MM.1S (cell line): ENCODE data around the gene RMDN3.

Experiments
- DNase-seq: peaks from one replicate; pipeline ENCODE4 v3.0.0-alpha.2; 2015
- H2AFZ ChIP-seq: fragments of 300-600 bp; sonication (generic); 2 replicates; pipeline ENCODE4 v1.6.0; 2016; ENCODE audit warnings: antibody characterized with exemption, low read length
- H3F3A ChIP-seq: fragments of 300-600 bp; sonication (generic); 2 replicates; pipeline ENCODE4 v1.6.1; 2016; ENCODE audit warnings: mild to moderate bottlenecking, antibody characterized with exemption, low read length, moderate library complexity, mixed read lengths; ENCODE audit not compliant: insufficient read depth
- H3K27ac ChIP-seq: fragments of 300-600 bp; sonication (generic); 2 replicates; pipeline ENCODE4 v1.5.1; 2016; ENCODE audit warnings: mild to moderate bottlenecking, low read length
- H3K27me3 ChIP-seq: fragments of 300-600 bp; sonication (generic); replicated peaks from 2 replicates; pipeline ENCODE4 v1.6.0; 2016; ENCODE audit warnings: low read length; ENCODE audit not compliant: insufficient read depth
- H3K36me3 ChIP-seq: fragments of 300-600 bp; sonication (generic); replicated peaks from 2 replicates; pipeline ENCODE4 v1.6.1; 2016; ENCODE audit warnings: mild to moderate bottlenecking, low read length, mixed read lengths; ENCODE audit not compliant: insufficient read depth
- H3K4me1 ChIP-seq: fragments of 300-600 bp; sonication (generic); 2 replicates; pipeline ENCODE4 v1.6.1; 2016; ENCODE audit warnings: low read length, mixed read lengths
- H3K4me2 ChIP-seq: fragments of 300-600 bp; sonication (generic); 2 replicates; pipeline ENCODE4 v1.6.0; 2016; ENCODE audit warnings: low read depth, low read length
- H3K4me3 ChIP-seq: fragments of 300-600 bp; sonication (generic); 2 replicates; pipeline ENCODE4 v1.5.1; 2016; ENCODE audit warnings: low read length, mixed read lengths
- H3K79me2 ChIP-seq: fragments of 300-600 bp; sonication (generic); 2 replicates; pipeline ENCODE4 v1.6.1; 2016; ENCODE audit warnings: mixed run types, low read length, mixed read lengths
- H3K9ac ChIP-seq: fragments of 300-600 bp; sonication (generic); 2 replicates; pipeline ENCODE4 v1.6.1; 2016; ENCODE audit warnings: low read length, mixed read lengths
- H3K9me2 ChIP-seq: fragments of 300-600 bp; sonication (generic); replicated peaks from 2 replicates; pipeline ENCODE4 v1.6.1; 2016; ENCODE audit warnings: mild to moderate bottlenecking, low read length, mixed read lengths; ENCODE audit not compliant: insufficient read depth
- H3K9me3 ChIP-seq: fragments of 300-600 bp; sonication (generic); replicated peaks from 2 replicates; pipeline ENCODE4 v1.6.1; 2016; ENCODE audit warnings: mild to moderate bottlenecking, low read length, mixed read lengths; ENCODE audit not compliant: insufficient read depth
- H4K20me1 ChIP-seq: fragments of 300-600 bp; sonication (generic); 2 replicates; pipeline ENCODE4 v1.6.1; 2016; ENCODE audit warnings: mild to moderate bottlenecking, low read length, moderate library complexity, mixed read lengths; ENCODE audit not compliant: insufficient read depth
- CTCF ChIP-seq: fragments of 300-600 bp; sonication (generic); IDR thresholded peaks from 2 replicates; pipeline ENCODE4 v1.5.1; 2016; ENCODE audit warnings: antibody characterized with exemption, low read length, mixed read lengths
- EZH2 ChIP-seq: fragments of 300-600 bp; sonication (generic); optimal IDR thresholded peaks from 2 replicates; pipeline ENCODE3; 2017; ENCODE audit warnings: low read depth, mild to moderate bottlenecking, antibody characterized with exemption, low read length, mixed read lengths
- EZH2phosphoT487 ChIP-seq: fragments of 300-600 bp; sonication (generic); IDR thresholded peaks from 2 replicates; pipeline ENCODE4 v1.6.1; 2018; ENCODE audit warnings: antibody characterized with exemption, low read length

RMDN3 gene

GRCh38 chr15:40694688-40695468 is 60.2 kb downstream of the RMDN3 start, which contains the start of gene RAD51:
Gene RAD51 (plus strand): TSS chr15:40695174. CDS start chr15:40698759, 3,585 bp downstream.
- no peak for TF ChIP-seq EZH2
- TF ChIP-seq EZH2phosphoT487, result no peak
- no peak for TF ChIP-seq CTCF
- Histone ChIP-seq H3K9me2 (no peaks in the 10 kb centered on the region), H2AFZ (peak within 1 kb of the TSS; percentile 98), H3K4me1 (peaks cover 7% of the 10 kb centered on the region; the same call in 1 of the 2 replicates), H3K9me3 (no peaks in the 10 kb centered on the region), H4K20me1 (no peaks in the 10 kb centered on the region), H3K27me3 (no peaks in the 10 kb centered on the region), H3K36me3 (no peaks in the 10 kb centered on the region), H3K4me3 (peak within 1 kb of the TSS; percentile 100), H3F3A (peaks cover 28% of the 10 kb centered on the region), H3K27ac (peak within 1 kb of the TSS; percentile 98), H3K79me2 (peaks cover 35% of the 10 kb centered on the region), H3K9ac (peak within 1 kb of the TSS; percentile 98), H3K4me2 (peak within 1 kb of the TSS; percentile 94)
- DNase-seq, result peak; percentile 94

GRCh38 chr15:40693904-40694687 is 61.0 kb downstream of the RMDN3 start:
- H2AFZ ChIP-seq, result peak overlapping the region; percentile 98
- no peaks in the 10 kb centered on the region for H3K9me3 ChIP-seq
- peak overlapping the region; percentile 94 for H3K4me2 ChIP-seq
- no peaks in the 10 kb centered on the region for H3K9me2 ChIP-seq
- peak; percentile 29 for DNase-seq
- H3K36me3 ChIP-seq, result no peaks in the 10 kb centered on the region
- H4K20me1 ChIP-seq, result no peaks in the 10 kb centered on the region
- peaks cover 7% of the 10 kb centered on the region; the same call in 1 of the 2 replicates for H3K4me1 ChIP-seq
- peaks cover 35% of the 10 kb centered on the region for H3K79me2 ChIP-seq
- H3F3A ChIP-seq, result peaks cover 28% of the 10 kb centered on the region
- no peak for TF ChIP-seq EZH2phosphoT487
- TF ChIP-seq CTCF, result no peak
- peak overlapping the region; percentile 98 for H3K9ac ChIP-seq
- peak overlapping the region; percentile 100 for H3K4me3 ChIP-seq
- H3K27me3 ChIP-seq, result no peaks in the 10 kb centered on the region
- H3K27ac ChIP-seq, result peak overlapping the region; percentile 98

- no peak for TF ChIP-seq CTCF
- no peak for TF ChIP-seq EZH2
- Histone ChIP-seq H3K36me3 (no peaks in the 10 kb centered on the region), H3K9ac (no peak overlapping the region), H3K4me2 (no peak overlapping the region), H3K4me1 (peaks cover 7% of the 10 kb centered on the region; the same call in 1 of the 2 replicates), H3K27ac (no peak overlapping the region), H3K9me2 (no peaks in the 10 kb centered on the region), H3K79me2 (peaks cover 19% of the 10 kb centered on the region), H4K20me1 (no peaks in the 10 kb centered on the region), H2AFZ (no peak overlapping the region), H3F3A (peaks cover 28% of the 10 kb centered on the region), H3K27me3 (no peaks in the 10 kb centered on the region), H3K9me3 (no peaks in the 10 kb centered on the region), H3K4me3 (no peak overlapping the region)
- DNase-seq, result no peak
These were observed 63.3 kb downstream of the RMDN3 start for GRCh38 chr15:40691737-40692136.
